Smooth muscle cell of the brain vasculature (primary cell): Measurements from ENCODE around the gene IGFBP2.

ENCODE experiments used
- DNase-seq: peaks from one replicate; pipeline ENCODE4 v3.0.0-alpha.2; 2012; ENCODE audit warnings: low read depth, low spot score

Gene IGFBP2

DNA sequence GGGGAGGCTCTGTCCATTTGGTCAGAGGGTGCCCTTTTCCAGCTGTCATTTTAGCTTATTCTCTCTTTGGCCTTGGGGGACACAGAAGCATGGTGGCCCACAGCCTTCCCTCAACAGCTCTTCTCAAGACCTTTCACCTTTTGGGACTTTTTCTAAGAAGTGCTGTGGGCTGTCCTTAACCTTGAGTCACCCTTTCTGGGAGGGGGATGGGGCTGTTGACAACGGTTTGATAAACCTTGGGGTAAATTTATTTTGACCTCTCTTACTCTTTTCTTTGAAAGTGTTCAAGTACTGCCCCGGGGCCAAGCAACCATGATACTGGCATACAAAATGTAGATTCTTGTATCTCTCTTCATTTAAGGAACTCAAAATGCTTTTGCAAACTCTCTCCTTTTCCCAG, 48.5 kb downstream of the IGFBP2 start:
- no peak for DNase-seq

DNA sequence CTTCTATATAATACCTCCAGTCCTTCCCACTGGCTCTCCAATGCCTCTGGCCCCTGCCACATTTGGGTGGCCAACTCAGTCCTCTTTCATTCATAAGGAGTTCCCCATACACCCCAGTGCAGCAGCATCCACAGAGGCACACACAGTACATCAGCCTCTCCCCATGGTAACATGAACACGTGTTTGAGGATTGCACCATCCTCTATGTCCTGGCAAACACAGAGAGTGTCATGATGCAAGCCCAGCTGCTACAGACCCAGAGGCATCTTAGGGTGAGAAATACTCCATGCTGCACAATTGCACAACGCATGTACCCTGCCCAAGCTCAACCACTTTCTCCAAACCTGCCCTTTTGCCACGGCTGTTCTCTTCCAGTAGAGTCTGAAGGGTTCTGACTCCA, 50.6 kb downstream of the IGFBP2 start:
- no peak for DNase-seq

GRCh38 chr2:216685327-216685875, 52.2 kb downstream of the IGFBP2 start:
- no peak for DNase-seq

DNA sequence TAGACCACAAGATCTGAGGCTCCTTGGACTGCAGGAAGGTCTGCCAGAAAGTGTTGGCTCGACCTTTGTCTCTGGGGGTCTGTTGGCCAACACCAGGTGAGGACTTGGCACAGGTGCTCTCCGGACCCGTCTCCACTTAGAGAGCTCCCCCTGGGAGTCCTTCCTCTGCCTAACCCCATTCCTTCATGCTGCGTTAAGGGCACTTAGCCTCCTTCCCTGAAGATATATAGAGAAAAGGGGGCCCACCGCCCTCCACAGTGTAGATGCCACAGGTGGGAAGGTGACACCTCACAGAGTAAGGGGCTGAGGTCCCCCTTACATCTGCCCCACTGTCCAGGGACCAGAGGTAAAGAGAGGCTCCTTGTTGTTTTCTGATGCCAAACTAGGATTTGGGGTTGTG, 53.9 kb downstream of the IGFBP2 start:
- DNase-seq = no peak

DNA sequence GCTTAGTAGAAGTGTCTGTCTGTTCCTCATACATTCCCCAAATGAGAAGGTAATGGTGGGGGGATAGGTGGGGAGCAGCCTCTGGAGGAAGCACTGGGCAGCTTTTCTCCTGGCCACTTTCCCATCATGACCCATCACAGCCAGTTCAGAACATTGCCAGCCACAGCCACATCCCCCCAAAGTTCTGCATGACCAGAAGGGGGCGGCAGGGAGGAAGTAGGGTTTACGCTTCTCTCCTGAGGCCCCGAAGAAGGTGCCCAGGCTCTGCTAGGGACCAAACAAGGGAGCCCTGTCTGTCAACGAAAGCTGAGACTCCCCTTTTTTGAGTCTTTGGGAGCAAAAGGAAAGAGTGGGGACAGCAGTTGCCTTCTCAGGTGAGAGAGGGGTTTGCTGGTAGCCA, 54.4 kb downstream of the IGFBP2 start:
- no peak for DNase-seq

DNA sequence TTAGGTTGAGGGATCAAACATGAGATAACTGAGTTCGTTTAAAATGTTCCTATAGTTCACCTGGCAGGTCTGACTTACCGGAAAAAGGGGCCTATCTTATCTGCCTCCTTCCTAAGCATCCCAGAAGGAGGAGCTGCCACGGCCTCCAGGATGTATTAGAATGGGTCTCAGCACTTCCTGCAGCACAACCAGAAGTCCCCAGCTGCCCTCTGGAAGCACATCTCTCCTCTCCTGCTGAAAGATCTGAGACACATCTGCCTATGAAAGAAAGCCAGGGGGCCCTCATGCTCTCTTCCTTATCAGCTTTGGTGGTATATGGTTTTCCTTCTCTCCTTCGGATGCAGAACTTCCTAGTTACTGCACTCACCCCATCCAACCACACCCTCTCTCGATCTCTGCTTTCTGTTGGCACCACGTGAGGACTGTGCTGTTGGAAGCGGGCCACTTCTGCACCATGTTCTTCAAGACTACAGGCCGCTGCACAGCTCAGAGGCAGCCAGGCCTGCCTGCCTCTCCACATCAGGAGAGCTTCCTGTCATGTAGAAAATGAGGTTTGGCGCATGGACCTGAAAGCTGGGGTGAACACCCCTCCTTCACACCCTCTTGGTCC, 55.6 kb downstream of the IGFBP2 start:
- DNase-seq = no peak

DNA sequence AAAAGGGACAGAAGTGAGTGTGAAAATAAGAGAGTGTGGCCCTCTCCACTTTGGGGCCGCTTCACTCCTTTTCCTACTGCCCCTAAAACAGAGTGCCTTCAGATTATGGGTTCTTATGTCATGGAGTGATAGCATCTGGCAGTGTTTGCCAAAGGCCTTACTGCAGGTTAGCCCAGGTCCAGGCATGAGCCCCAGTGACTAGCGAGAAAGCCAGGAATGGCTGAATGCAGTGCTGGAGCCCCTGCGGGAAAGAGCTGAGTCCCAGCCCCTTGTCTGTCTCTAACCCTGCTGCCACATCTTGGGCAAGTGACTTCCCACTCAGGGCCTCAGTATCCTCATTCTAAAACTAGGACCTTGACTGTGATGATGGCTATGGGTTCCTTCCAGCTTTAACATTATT, 56.2 kb downstream of the IGFBP2 start:
- DNase-seq = no peak

DNA sequence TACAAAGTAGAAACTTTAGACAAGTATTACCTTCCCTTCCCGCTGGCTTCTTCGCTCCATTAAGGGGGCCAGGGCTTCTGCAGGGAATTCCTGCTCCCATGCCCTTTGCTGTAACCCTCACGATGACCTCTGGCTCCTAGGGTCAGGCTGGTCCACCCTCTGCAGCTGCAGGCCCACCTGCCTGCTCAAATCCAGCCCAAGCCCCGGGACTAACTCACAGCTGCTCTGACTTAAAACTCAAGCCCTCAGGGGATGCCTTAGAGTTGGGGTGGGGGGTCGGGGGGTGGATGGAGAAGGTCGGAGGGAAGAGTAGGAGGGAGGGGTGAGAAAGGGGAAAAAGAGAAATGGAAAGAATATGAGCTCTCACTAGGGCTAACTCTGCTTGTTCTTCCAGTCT, 57.2 kb downstream of the IGFBP2 start:
- no peak for DNase-seq

DNA sequence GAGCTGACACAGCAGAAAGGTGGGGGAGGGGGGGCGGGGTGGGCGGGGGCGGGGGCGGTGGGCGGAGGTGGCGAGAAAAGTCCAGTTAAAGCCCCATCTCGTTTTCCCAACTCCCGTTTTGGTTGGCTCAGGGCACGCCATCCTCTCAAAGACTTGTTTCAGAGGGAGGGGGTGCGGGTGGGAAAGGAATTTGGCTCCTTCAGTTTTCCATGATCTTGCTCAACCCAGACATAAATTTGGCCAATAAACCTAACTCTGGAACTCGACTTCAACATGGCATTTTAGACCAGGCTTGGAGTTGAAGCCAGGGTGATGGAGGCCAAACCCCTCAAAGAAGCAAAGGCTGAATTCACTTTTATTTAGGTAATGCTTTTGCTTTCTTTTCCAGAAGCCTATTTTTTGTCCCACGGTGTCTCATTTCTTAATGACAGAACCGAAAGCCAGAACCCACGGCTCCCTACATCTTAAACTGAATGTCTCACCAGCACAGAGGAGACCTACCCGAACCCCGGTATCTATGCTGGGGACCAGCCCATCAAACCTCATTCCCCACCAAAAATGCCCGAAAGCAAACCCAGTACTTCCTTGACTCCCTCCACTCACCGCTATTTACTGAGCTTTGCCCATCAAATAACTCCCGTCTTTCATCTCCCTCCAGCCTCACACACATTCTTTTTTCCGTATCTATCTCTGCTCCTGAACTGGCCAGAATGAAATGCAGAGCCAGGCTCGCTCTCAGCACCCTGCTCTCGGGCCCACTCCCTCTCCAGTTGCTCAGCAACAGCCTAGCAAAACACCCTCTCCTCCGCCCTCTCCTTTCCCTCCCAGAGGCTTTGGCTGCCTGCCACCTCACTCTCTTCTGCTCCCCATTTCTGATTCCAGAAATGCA, 57.9 kb downstream of the IGFBP2 start:
- DNase-seq = no peak

- no peak for DNase-seq
Measured at GRCh38 chr2:216692636-216693413, 59.6 kb downstream of the IGFBP2 start.

DNA sequence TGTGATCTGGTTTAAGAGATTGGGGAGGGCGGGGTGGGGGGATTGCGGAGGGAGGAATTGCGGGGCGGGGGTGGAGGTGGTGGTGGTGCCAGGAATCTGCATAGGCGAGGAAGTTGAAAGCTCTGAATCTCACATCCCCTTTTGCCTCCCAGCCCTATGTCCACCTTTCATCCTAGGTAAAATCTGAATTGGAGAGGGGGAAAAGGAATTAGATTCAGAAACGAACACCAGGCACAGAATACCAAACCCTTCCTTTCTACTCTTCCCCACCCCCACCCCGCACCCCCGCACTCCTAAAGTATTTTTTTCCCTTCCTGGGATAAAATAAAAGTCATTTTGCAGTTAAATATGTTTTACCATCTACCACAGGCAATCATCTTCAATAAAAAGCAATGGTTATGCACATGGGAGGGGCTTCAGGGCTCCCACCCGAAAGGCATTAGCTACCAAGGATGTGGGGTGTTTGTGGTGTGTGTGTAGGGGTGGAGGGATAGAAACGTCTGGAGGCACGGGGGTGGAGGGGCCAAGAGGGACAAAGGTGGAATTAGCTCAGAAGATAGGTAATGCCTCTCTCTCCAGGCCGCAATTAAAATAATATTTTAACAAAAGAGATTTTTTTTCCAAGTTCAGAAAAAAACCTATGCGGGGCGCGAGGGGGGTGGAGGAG, 60.3 kb downstream of the IGFBP2 start:
- no peak for DNase-seq

DNA sequence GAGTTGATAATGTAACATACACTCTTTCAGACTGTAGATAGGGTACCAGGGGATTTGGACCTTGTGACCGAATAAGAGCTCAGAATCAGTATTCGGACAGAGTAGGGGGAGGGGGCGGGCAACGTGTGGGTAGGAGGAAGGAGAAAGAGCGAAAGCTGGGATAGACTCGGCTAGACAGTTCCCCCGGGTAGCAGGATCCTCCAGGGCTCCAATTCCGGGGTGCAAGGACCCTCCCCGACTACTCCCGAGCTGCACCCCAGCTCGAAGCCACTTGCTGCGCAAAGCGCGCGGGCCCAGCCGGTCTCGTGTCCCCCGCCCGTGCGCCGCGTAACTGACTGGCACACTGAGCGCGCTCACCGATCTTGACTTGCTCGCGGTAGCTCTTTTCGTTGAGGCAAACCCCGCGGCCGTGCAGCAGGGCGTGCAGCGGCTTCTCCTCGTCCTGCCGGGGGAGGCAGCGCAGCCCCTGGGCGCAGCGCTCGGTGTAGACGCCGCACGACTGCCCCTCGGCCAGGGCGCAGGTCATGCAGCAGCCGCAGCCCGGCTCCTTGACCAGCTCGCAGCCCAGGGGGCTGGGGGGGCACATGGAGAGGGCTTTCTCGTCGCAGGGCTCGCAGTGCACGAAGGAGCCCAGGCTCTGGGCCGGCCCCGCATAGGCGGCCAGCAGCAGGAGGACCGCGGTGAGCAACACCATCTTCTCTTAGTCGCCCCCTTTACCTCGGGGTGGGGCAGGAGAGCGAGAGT, 61.0 kb downstream of the IGFBP2 start:
- no peak for DNase-seq

DNA sequence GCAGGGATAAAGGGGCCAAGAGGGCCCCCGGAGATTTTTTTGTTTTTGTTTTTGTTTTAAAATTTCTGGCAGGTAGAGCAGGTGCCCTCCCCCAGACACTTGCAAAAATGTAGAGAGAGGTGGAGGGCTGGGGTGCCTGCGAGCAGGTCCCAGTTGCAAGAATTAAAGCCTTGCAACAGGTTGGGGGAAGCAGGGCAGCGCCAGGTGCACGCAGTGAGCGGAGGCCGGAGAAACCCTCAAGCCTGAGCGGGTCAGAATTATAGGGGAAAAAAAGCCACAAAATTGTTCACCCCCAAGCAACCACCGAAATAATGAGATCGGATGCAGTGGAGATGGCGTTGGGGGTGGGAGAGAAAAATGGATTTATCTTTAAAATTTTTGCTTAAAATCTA, 61.6 kb downstream of the IGFBP2 start:
- no peak for DNase-seq

DNA sequence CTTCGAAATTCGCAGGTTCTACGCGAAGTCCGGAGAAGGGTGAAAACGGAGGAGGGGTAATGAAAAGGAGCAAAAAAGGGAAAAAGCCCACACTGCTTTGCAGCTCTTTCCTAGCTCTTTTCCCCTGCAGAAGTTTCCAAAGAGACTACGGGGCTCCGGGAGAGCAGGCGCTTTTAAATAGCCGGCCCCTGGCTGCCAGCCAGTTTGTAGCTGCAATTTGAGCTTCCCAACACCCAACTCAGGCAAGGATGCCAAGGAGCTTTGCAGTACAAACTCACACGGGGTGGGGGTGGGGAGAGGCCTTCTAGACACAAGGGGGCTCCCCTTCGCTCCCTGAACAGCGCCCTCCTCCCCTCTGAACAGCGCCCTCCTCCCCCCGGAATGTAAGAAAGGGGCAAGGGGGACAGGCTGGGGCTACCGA, 62.2 kb downstream of the IGFBP2 start, which contains the start of gene IGFBP5:
IGFBP5 (minus strand) TSS at position 149 of the 421 bp plus-strand sequence. CDS start 774 bp downstream, outside the sequence.
- DNase-seq = peak; percentile 84

GRCh38 chr2:216696321-216696720, 63.1 kb downstream of the IGFBP2 start:
- no peak for DNase-seq

- no peak for DNase-seq
Measured at GRCh38 chr2:216696751-216697560, 63.7 kb downstream of the IGFBP2 start.

GRCh38 chr2:216698293-216698692, 65.1 kb downstream of the IGFBP2 start:
- no peak for DNase-seq

GRCh38 chr2:216698895-216699294, 65.7 kb downstream of the IGFBP2 start:
- DNase-seq = no peak

DNA sequence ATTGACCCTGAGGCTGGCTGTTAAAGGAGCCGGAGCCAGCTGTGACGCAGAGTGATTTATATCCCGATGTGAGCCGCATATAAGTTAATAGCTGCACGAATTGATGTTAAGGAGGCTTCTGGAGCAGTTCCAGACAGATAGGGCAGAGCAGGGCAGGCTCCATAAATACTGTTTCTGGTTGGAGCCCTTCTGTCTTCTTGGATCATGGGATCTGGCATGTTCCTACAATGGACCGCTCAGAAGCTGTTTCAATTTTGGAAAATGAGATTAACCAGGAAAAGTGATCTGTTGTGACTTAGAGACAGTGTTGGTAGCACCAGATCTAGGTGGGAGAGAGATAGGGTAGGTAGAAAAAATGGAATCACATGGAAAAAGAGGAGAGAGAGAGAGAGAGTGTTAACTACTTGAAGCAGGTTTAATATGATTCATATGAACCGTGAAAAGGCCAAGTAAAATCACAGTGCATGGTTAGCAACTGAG, 66.9 kb downstream of the IGFBP2 start:
- no peak for DNase-seq

- no peak for DNase-seq
Measured at GRCh38 chr2:216700781-216701180, 67.6 kb downstream of the IGFBP2 start.
